IPS-15b (cell line): ENCODE measurements around the gene SNW1.
A peak's percentile ranks its signal among the peaks of the same experiment; 100 is the strongest.
"Not testable (repeated sequence)": the region's sequence is repeated elsewhere in the genome, so short reads cannot be mapped to it uniquely, and the experiment has no call there.

Experiments
- H3K27me3 ChIP-seq: one replicate; pipeline ENCODE4 v1.6.1; 2013; ENCODE audit warnings: low read length; ENCODE audit not compliant: control insufficient read depth, insufficient read depth
- H3K36me3 ChIP-seq: one replicate; pipeline ENCODE4 v1.6.1; 2013; ENCODE audit warnings: low read length; ENCODE audit not compliant: control insufficient read depth, insufficient read depth
- H3K4me1 ChIP-seq: one replicate; pipeline ENCODE4 v1.6.1; 2013; ENCODE audit warnings: mild to moderate bottlenecking, low read length; ENCODE audit not compliant: control insufficient read depth, insufficient read depth
- H3K4me3 ChIP-seq: one replicate; pipeline ENCODE4 v1.5.1; 2013; ENCODE audit warnings: low read depth, low read length
- H3K9ac ChIP-seq: one replicate; pipeline ENCODE4 v1.6.1; 2013; ENCODE audit warnings: low read depth, mild to moderate bottlenecking, low read length
- H3K9me3 ChIP-seq: one replicate; pipeline ENCODE4 v1.6.1; 2013; ENCODE audit warnings: mild to moderate bottlenecking, low read length; ENCODE audit not compliant: control insufficient read depth, insufficient read depth

The SNW1 gene

DNA sequence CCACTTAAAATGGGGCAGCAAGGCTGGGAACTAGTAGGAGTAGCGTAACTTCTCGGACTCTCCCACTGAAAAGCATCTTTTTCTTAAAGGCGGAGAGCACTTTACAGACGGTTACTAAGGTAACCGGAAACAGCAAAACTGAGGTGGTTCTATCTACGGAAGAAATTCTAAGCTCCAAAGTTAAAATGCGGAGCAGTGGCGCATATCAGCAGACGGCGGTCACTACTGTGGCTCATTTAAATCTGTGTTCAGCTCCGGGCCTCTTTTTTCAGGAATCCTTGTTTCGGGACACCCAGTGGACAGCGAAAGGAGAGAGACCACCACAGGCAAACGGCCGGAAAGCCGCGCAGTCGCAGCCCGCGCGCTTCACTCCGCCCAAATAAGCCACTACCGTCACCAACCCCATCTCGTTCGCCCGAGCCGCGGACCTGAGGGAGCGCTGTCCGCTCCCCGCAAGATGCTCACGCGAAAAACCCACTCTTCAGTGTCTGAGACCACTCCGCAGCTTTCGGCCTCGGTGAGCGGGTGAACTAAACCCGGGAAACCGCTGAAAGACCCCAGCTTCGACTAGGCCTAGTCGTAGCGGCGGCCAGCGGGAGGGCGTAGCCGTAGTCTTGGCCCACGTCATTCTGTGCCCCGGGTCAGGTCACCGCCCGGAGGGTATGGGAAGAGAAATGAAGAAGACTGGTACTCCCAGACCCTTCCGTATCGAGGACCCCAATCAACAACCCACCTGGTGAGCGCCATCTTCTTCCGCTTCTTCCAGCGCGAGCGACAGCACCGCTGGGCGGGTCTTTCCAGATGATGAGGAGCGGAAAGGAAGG is at the start of gene SNW1:
TSS of gene SNW1 (minus strand) at position 776 of the 824 bp plus-strand sequence. CDS start at position 747, 29 bp downstream.
- H3K4me1 ChIP-seq: peaks cover 8% of the 10 kb centered on the region
- H3K4me3 ChIP-seq: peak within 1 kb of the TSS; percentile 98
- H3K27me3 ChIP-seq: no peaks in the 10 kb centered on the region
- no peaks in the 10 kb centered on the region for H3K9me3 ChIP-seq
- H3K36me3 ChIP-seq: peaks cover 2% of the 10 kb centered on the region
- peak within 1 kb of the TSS; percentile 96 for H3K9ac ChIP-seq

- H3K4me1 ChIP-seq: peaks cover 4% of the 10 kb centered on the region
- no peaks in the 10 kb centered on the region for H3K9me3 ChIP-seq
These were observed 48.1 kb upstream of the SNW1 start for GRCh38 chr14:77809011-77809410.

DNA sequence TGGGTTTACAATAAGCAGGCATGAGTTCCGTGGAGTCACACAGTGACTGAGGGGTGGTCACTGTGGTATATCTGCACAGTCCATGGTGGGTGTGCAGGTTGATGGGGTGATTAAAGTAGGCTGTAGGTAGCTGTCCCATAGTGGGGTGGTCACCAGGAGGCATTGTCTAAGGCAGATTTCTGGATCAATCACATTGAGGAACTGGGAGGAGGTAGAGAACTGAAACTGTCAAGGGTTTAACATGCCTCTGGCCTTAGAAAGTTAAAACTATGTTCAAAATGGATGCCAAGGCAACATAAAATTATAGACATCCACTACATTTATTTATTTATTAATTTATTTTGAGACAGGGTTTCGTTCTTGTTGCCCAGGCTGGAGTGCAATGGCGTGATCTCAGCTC is 47.3 kb upstream of the SNW1 start:
- no peak overlapping the region for H3K9ac ChIP-seq
- H3K27me3 ChIP-seq: no peaks in the 10 kb centered on the region
- H3K4me3 ChIP-seq: no peak overlapping the region
- H3K9me3 ChIP-seq: no peaks in the 10 kb centered on the region
- H3K36me3 ChIP-seq: no peaks in the 10 kb centered on the region
- H3K4me1 ChIP-seq: peaks cover 7% of the 10 kb centered on the region

More at GRCh38 chr14:77809011-77809410, 48.1 kb upstream of the SNW1 start:
- Histone ChIP-seq H3K9ac (no peak overlapping the region), H3K4me3 (no peak overlapping the region), H3K27me3 (no peaks in the 10 kb centered on the region), H3K36me3 (no peaks in the 10 kb centered on the region)

GRCh38 chr14:77805706-77806105 is 44.8 kb upstream of the SNW1 start:
- H3K9ac ChIP-seq: no peak overlapping the region

DNA sequence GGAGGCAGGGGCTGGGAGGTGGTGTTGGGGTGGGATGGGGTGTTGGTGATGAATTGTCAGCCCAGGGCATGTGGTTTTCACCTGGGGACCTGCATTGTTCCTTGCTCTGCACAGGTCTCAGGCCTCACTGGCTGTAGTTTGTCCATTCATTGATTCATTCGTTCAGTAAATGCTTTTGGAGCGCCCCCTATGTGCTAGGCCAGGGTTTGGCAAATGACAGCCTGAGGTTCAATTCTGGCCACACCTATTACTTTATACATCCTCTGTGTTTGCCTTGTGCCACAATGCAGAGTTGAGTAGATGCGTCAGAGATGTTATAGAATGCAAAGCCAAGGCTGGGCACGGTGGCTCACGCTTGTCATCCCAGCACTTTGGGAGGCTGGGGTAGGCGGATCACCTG is 43.6 kb upstream of the SNW1 start:
- H3K9me3 ChIP-seq: no peaks in the 10 kb centered on the region
- H3K27me3 ChIP-seq: no peaks in the 10 kb centered on the region
- H3K4me1 ChIP-seq: peaks cover 7% of the 10 kb centered on the region
- H3K4me3 ChIP-seq: no peak overlapping the region
- no peaks in the 10 kb centered on the region for H3K36me3 ChIP-seq
- no peak overlapping the region for H3K9ac ChIP-seq

More at GRCh38 chr14:77805706-77806105, 44.8 kb upstream of the SNW1 start:
- no peaks in the 10 kb centered on the region for H3K27me3 ChIP-seq
- H3K36me3 ChIP-seq: no peaks in the 10 kb centered on the region
- no peak overlapping the region for H3K4me3 ChIP-seq
- no peaks in the 10 kb centered on the region for H3K9me3 ChIP-seq
- peaks cover 7% of the 10 kb centered on the region for H3K4me1 ChIP-seq

DNA sequence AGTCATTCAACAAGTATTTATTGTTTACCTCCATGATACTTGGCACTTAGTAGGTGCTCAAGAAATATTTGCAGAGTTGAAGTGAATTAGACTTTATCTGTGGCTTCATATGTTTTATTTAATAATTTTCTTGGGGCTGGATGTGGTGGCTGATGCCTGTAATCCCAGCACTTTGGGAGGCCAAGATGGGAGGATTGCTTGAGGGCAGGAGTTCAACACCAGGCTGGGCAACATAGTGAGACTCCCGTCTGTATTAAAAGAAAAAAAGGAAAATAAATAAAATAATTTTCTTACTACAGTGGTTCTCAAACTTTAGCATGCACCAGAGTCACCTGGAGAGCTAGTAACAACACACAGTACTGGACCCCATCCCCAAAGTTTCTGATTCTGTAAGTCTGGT is 39.9 kb upstream of the SNW1 start:
- Histone ChIP-seq H3K27me3 (no peaks in the 10 kb centered on the region), H3K4me1 (peaks cover 8% of the 10 kb centered on the region), H3K9me3 (no peaks in the 10 kb centered on the region), H3K36me3 (no peaks in the 10 kb centered on the region), H3K9ac (peak overlapping the region; percentile 73), H3K4me3 (peak overlapping the region; percentile 82)

GRCh38 chr14:77799863-77800730 is 39.1 kb upstream of the SNW1 start, which contains the start of gene ADCK1:
Gene ADCK1 (plus strand): TSS chr14:77800109. CDS start chr14:77818979, 18,870 bp downstream.
- peaks cover 12% of the 10 kb centered on the region for H3K4me1 ChIP-seq
- H3K9ac ChIP-seq: peak within 1 kb of the TSS; percentile 73
- H3K36me3 ChIP-seq: no peaks in the 10 kb centered on the region
- no peaks in the 10 kb centered on the region for H3K27me3 ChIP-seq
- H3K4me3 ChIP-seq: peak within 1 kb of the TSS; percentile 82
- H3K9me3 ChIP-seq: no peaks in the 10 kb centered on the region

- Histone ChIP-seq H3K4me3 (peak overlapping the region; percentile 82), H3K9ac (peak overlapping the region; percentile 73), H3K4me1 (peaks cover 12% of the 10 kb centered on the region)
- not testable (repeated sequence) for H3K9me3 ChIP-seq, H3K27me3 ChIP-seq, H3K36me3 ChIP-seq
These were observed 38.5 kb upstream of the SNW1 start for GRCh38 chr14:77799456-77799855.

GRCh38 chr14:77794357-77794756 is 33.4 kb upstream of the SNW1 start:
- no peaks in the 10 kb centered on the region for H3K27me3 ChIP-seq

DNA sequence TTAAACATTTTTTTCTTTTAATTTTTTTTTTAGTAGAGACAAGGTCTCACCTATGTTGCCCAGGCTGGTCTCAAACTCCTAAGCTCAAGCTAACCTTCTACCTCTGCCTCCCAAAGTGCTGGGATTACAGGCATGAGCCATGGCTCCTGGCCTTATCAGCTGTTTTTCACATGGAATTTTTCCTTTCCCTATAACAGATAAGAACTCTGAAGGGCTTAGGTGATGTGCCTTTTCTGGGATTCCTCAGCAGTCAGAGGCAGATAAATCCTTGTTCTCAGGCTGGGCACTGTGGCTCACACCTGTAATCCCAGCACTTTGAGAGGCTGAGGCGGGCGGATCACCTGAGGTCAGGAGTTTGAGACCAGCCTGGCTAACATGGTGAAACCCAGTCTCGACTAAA is 32.3 kb upstream of the SNW1 start:
- H3K27me3 ChIP-seq: not testable (repeated sequence)

More at GRCh38 chr14:77794357-77794756, 33.4 kb upstream of the SNW1 start:
- peaks cover 5% of the 10 kb centered on the region for H3K4me1 ChIP-seq
- no peaks in the 10 kb centered on the region for H3K36me3 ChIP-seq
- no peaks in the 10 kb centered on the region for H3K9me3 ChIP-seq
- no peak overlapping the region for H3K9ac ChIP-seq
- no peak overlapping the region for H3K4me3 ChIP-seq

GRCh38 chr14:77791225-77791600 is 30.3 kb upstream of the SNW1 start:
- Histone ChIP-seq H3K9me3 (no peaks in the 10 kb centered on the region), H3K9ac (no peak overlapping the region), H3K4me1 (peaks cover 12% of the 10 kb centered on the region), H3K36me3 (no peaks in the 10 kb centered on the region), H3K27me3 (no peaks in the 10 kb centered on the region), H3K4me3 (no peak overlapping the region)

More for the DNA sequence above, 32.3 kb upstream of the SNW1 start:
- H3K9me3 ChIP-seq, H3K9ac ChIP-seq, H3K36me3 ChIP-seq, H3K4me1 ChIP-seq, H3K4me3 ChIP-seq: not testable (repeated sequence)
